HEK293 (cell line): ENCODE results near the gene FKRP.

Experiments
- ELK4 ChIP-seq: IDR thresholded peaks from 2 replicates; pipeline ENCODE4 v1.6.1; 2011; ENCODE audit warnings: mild to moderate bottlenecking, low read depth, low read length, borderline replicate concordance
- HOXA7 ChIP-seq: sonication (generic); formaldehyde crosslinking; IDR thresholded peaks from 2 replicates; pipeline ENCODE4 v1.8.1; 2022; ENCODE audit warnings: missing genetic modification reagents, borderline replicate concordance
- KLF1 ChIP-seq: fragments of 450-650 bp; formaldehyde crosslinking; IDR thresholded peaks from 2 replicates; pipeline ENCODE4 v1.5.1; 2016; ENCODE audit warnings: missing biosample characterization, missing genetic modification characterization
- KLF16 ChIP-seq: fragments of 450-650 bp; formaldehyde crosslinking; IDR thresholded peaks from 2 replicates; pipeline ENCODE4 v1.5.1; 2017; ENCODE audit warnings: missing biosample characterization, missing genetic modification characterization
- KLF8 ChIP-seq: fragments of 450-650 bp; formaldehyde crosslinking; IDR thresholded peaks from 2 replicates; pipeline ENCODE4 v1.5.1; 2016; ENCODE audit warnings: missing biosample characterization, missing genetic modification characterization
- PRDM1 ChIP-seq: fragments of 450-650 bp; formaldehyde crosslinking; IDR thresholded peaks from 2 replicates; pipeline ENCODE4; 2016; ENCODE audit warnings: missing biosample characterization, missing genetic modification characterization
- PRDM10 ChIP-seq: fragments of 450-650 bp; formaldehyde crosslinking; IDR thresholded peaks from 2 replicates; pipeline ENCODE4 v1.5.1; 2016; ENCODE audit warnings: missing biosample characterization, missing genetic modification characterization
- SP2 ChIP-seq: fragments of 450-650 bp; formaldehyde crosslinking; IDR thresholded peaks from 2 replicates; pipeline ENCODE4 v1.5.1; 2016; ENCODE audit warnings: missing biosample characterization, missing genetic modification characterization
- SP3 ChIP-seq: fragments of 450-650 bp; formaldehyde crosslinking; IDR thresholded peaks from 2 replicates; pipeline ENCODE4 v1.5.1; 2016; ENCODE audit warnings: missing biosample characterization, missing genetic modification characterization
- ZBTB26 ChIP-seq: fragments of 450-650 bp; formaldehyde crosslinking; optimal IDR thresholded peaks from 2 replicates; pipeline ENCODE3; 2016; ENCODE audit warnings: missing biosample characterization, mild to moderate bottlenecking, missing genetic modification characterization
- ZFHX2 ChIP-seq: fragments of 450-650 bp; formaldehyde crosslinking; conservative IDR thresholded peaks from 2 replicates; pipeline ENCODE4 v1.5.1; 2016; ENCODE audit warnings: missing biosample characterization, missing genetic modification characterization
- ZFP3 ChIP-seq: fragments of 450-650 bp; formaldehyde crosslinking; IDR thresholded peaks from 2 replicates; pipeline ENCODE4 v1.5.1; 2016; ENCODE audit warnings: low read depth, missing biosample characterization, missing genetic modification characterization
- ZNF214 ChIP-seq: fragments of 450-650 bp; formaldehyde crosslinking; IDR thresholded peaks from 2 replicates; pipeline ENCODE4 v1.5.1; 2017; ENCODE audit warnings: missing biosample characterization, mild to moderate bottlenecking, missing genetic modification characterization, borderline replicate concordance
- ZNF302 ChIP-seq: fragments of 450-650 bp; formaldehyde crosslinking; IDR thresholded peaks from 2 replicates; pipeline ENCODE4 v1.5.1; 2016; ENCODE audit warnings: missing biosample characterization, missing genetic modification characterization, low read depth
- ZNF416 ChIP-seq: fragments of 450-650 bp; formaldehyde crosslinking; IDR thresholded peaks from 2 replicates; pipeline ENCODE4 v1.5.1; 2016; ENCODE audit warnings: missing biosample characterization, missing genetic modification characterization
- ZNF449 ChIP-seq: fragments of 450-650 bp; formaldehyde crosslinking; IDR thresholded peaks from 2 replicates; pipeline ENCODE4 v1.5.1; 2017; ENCODE audit warnings: missing biosample characterization, mild to moderate bottlenecking, missing genetic modification characterization, moderate library complexity
- ZNF501 ChIP-seq: fragments of 450-650 bp; formaldehyde crosslinking; IDR thresholded peaks from 2 replicates; pipeline ENCODE4 v1.5.1; 2016; ENCODE audit warnings: missing biosample characterization, missing genetic modification characterization
- ZNF513 ChIP-seq: fragments of 450-650 bp; IDR thresholded peaks from 2 replicates; pipeline ENCODE4 v1.5.1; 2018; ENCODE audit warnings: missing biosample characterization, missing genetic modification characterization
- ZNF776 ChIP-seq: fragments of 450-650 bp; formaldehyde crosslinking; IDR thresholded peaks from 2 replicates; pipeline ENCODE4 v1.5.0; 2017; ENCODE audit warnings: missing biosample characterization, missing genetic modification characterization, borderline replicate concordance
- ZNF791 ChIP-seq: fragments of 450-650 bp; formaldehyde crosslinking; IDR thresholded peaks from 2 replicates; pipeline ENCODE4 v1.5.1; 2016; ENCODE audit warnings: missing biosample characterization, missing genetic modification characterization
- ZSCAN18 ChIP-seq: fragments of 450-650 bp; formaldehyde crosslinking; IDR thresholded peaks from 2 replicates; pipeline ENCODE4 v1.5.1; 2016; ENCODE audit warnings: missing biosample characterization, missing genetic modification characterization
- ZSCAN23 ChIP-seq: fragments of 450-650 bp; formaldehyde crosslinking; IDR thresholded peaks from 2 replicates; pipeline ENCODE4 v1.5.1; 2016; ENCODE audit warnings: missing biosample characterization, missing genetic modification characterization
- ZSCAN30 ChIP-seq: fragments of 450-650 bp; IDR thresholded peaks from 2 replicates; pipeline ENCODE4 v1.5.1; 2018; ENCODE audit warnings: missing biosample characterization, mild to moderate bottlenecking, missing genetic modification characterization, moderate library complexity
- ZXDB ChIP-seq: fragments of 450-650 bp; formaldehyde crosslinking; IDR thresholded peaks from 2 replicates; pipeline ENCODE4 v1.5.1; 2016; ENCODE audit warnings: missing biosample characterization, missing genetic modification characterization

FKRP gene

GRCh38 chr19:46746281-46747057 lies 612 bp downstream of the FKRP start, which contains the start of gene STRN4 (continued):
- TF ChIP-seq ZSCAN18 (tag by site-specific recombination) (no peak), ZBTB26 (tag by site-specific recombination) (peak; percentile 52), ZFP3 (tag by site-specific recombination) (no peak), SP2 (tag by site-specific recombination) (no peak), ZXDB (tag by site-specific recombination) (peak; percentile 36; the same call in 1 of the 2 replicates), HOXA7 (CRISPR knock-in tag) (no peak), KLF8 (tag by site-specific recombination) (no peak; the same call in 1 of the 2 replicates), ZNF776 (tag by site-specific recombination) (no peak), ZNF416 (tag by site-specific recombination) (no peak), ELK4 (no peak), PRDM10 (tag by site-specific recombination) (peak; percentile 77), ZNF449 (tag by site-specific recombination) (no peak), ZSCAN23 (no peak), ZFHX2 (tag by site-specific recombination) (peak; percentile 53), ZNF791 (tag by site-specific recombination) (no peak), ZNF513 (tag by site-specific recombination) (no peak), ZSCAN30 (tag by site-specific recombination) (0 out of 2 replicates have a peak, but pooled peaks have one; percentile 13), ZNF302 (tag by site-specific recombination) (no peak), KLF16 (0 out of 2 replicates have a peak, but pooled peaks have one; percentile 28), ZNF501 (tag by site-specific recombination) (0 out of 2 replicates have a peak, but pooled peaks have one; percentile 40), PRDM1 (tag by site-specific recombination) (peak; percentile 88), KLF1 (tag by site-specific recombination) (peak; percentile 12; the same call in 1 of the 2 replicates), ZNF214 (tag by site-specific recombination) (no peak), SP3 (no peak)
